HG02981 (cell line): ENCODE results near the gene GPBP1.

ENCODE experiments used
- ATAC-seq: cut with Tn5 transposase; IDR thresholded peaks from one replicate; pipeline ENCODE4 v1.9.1; 2021; ENCODE audit warnings: mild to moderate bottlenecking, moderate library complexity; ENCODE audit not compliant: unreplicated experiment

The GPBP1 gene

DNA sequence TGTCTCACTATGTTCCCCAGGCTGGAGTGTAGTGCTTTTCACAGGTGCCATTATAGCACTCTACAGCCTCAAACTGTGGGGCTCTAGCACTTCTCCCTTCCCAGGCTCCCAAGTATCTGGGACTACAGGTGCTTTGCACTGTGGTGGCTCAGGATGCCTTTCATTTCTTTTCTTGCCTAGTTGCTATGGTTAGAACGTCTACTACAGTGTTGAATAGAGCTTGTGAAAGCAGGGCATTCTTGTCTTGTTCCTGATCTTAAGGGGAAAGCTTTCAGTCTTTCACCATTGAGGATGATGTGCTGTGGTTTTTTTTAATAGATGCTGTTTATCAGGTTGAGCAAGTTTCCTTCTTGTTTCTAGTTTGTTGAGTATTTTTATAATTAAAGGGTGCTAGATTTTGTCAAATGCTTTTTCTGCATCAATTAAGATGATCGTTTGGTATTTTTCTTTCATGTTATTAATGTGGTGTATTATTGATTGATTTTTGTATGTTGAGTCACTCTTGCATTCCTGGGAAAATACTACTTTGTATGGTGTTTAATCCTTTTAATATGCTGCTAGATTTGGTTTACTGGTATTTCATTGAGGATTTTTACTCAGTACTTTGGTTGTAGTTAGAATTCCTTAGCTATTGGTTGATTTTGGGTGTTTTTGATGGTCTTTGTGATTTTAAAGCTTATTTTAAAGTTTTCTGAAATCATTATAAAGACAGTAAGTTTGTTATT lies 35.6 kb downstream of the GPBP1 start:
- no peak for ATAC-seq

GRCh38 chr5:57210633-57211032 lies 36.8 kb downstream of the GPBP1 start:
- ATAC-seq, result no peak

GRCh38 chr5:57211039-57211438 lies 37.2 kb downstream of the GPBP1 start:
- no peak for ATAC-seq

DNA sequence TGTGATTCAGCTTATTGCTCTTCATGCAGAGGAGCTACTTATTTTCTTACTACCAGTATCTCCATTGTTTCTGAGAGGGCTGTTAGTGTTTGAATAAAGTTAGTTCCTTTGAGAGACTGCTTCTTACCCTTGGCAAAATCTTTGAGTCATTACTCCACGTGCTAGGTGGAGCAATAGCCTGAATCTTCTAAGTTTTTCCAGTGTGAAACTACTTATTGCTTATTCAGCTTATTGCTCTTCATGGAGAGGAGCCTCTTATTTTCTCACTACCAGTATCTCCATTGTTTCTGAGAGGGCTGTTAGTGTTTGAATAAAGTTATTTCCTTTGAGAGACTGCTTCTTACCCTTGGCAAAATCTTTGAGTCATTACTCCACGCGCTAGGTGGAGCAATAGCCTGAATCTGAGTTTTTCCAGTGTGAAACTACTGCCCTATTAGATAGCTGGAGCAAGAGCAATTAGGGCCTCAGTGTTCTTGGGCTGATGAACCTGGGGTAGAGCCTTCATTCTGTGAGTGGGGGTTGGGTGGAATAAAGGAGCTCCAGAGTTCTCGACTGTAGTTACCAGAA lies 41.9 kb downstream of the GPBP1 start:
- ATAC-seq, result no peak

DNA sequence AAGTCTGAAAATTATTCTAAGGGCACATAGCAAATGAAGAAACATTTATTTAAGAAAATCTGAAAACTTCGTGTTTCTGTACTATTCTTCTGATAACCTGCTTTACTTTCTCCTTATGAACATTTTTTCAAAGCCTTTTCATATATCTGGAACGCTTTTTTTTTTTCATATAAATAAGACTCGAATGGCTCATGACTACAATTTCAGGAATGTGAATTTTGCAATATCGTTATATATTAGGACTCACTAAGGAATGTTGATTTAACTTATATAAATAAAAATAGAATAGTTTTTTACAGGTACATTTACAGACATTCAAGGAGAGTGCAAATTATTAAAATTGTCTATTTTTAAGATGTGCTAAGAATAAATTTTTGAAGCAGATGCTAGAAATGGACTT lies 42.9 kb downstream of the GPBP1 start:
- no peak for ATAC-seq

DNA sequence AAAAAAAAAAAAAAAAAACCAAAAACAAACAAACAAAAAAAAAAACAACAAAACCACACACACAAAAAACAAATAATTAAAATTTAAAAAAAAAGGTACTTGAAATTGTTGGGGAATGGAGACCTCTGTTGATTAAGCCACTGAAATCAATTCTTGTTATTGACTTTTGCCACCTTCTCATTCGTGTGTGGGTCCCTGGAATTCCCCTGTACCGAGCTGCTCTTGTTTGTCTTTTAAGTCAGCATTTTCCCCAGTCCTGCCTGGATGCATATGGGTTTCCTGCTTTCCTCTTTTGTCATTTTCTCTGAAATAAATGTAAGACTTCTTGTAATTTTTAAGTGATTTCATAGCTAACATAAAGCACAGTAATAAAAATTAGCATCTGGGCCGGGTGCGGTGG lies 45.5 kb downstream of the GPBP1 start:
- no peak for ATAC-seq

GRCh38 chr5:57221049-57221568 lies 47.2 kb downstream of the GPBP1 start:
- no peak for ATAC-seq

- ATAC-seq, result no peak
Observed at GRCh38 chr5:57225553-57225952, 51.7 kb downstream of the GPBP1 start.

GRCh38 chr5:57229313-57229712 lies 55.5 kb downstream of the GPBP1 start:
- ATAC-seq, result no peak

DNA sequence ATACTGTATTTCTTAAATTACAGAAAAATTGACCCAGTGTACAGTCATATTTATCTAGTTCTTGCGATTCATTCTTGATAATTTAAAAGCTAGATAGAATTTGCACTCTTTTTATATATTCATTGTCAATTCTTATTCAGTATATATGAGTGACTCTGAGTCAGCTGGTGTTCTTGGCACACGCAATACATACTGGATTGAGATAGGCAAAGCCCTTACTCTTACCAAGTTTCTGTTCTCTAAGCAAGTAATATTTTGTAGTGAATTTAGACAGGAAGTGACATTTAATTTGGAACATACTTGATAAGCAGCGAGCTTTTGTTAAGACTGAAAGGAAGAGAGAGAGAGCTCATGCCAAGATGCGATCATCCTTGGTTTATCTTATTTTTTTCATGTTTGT lies 57.7 kb downstream of the GPBP1 start:
- ATAC-seq, result no peak

GRCh38 chr5:57232293-57233033 lies 58.6 kb downstream of the GPBP1 start:
- no peak for ATAC-seq

- ATAC-seq, result peak; percentile 81
Observed at GRCh38 chr5:57243286-57244137, 69.7 kb downstream of the GPBP1 start.

GRCh38 chr5:57244331-57244730 lies 70.5 kb downstream of the GPBP1 start:
- ATAC-seq, result no peak

DNA sequence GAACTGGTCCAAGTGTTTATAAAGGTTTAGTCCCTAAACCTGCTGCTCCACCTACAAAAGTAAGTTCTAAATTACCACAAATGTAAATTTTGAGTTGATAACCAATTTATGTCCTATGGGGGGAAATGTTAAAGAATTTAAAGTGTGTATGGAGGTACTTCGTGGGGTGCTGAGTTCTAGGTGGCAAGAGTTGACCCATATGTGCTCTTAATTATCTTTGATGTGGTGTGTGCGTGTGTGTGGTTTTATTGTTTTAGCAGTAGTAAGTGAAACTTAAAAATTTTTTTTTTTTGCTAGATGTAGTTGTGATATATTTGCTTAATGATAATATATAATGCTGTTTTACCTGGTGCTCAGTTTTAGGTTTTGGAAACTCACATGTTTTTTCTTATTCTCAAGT lies 72.6 kb downstream of the GPBP1 start:
- ATAC-seq, result no peak

DNA sequence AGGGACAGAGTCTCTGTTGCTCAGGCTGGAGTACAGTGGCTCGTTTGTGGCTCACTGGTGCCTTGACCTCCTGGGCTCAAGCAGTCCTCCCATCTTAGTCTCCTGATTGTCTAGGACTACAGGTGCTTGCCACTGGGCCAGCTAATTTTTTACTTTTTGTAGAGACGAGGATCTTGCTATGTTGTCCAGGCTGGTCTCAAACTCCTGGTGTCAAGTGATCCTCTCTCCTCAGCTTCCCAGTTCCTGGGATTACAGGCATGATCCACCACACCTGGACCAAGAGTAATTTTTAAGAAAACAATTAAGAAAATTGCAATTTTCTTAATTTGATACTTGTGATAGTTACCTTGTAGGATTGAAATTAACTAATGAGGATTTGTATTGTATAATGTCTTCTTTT lies 73.9 kb downstream of the GPBP1 start:
- ATAC-seq, result no peak

DNA sequence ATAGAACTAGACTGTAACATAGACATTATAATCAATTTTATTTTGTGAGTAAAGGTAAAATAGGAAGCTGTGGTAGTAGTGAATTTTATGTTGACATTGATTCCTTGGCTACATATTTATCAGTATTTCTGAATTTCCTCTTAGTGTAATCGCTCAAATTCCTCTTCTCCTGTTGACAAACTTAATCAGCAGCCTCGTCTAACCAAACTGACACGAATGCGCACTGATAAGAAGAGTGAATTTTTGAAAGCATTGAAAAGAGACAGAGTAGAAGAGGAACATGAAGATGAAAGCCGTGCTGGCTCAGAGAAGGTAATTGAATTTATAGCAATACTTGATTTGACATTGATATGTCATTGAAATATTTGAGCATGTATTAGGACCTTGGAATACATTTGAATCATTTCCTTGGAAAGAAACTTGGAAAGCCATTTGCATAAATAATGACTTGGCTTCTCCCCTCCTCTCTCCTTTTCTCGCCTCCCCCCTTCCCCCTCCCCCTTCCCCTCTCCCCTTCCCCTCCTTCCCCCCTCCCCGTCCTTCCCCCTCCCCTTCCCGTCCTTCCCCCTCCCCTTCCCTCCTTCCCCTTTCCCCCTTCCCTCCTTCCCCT lies 75.5 kb downstream of the GPBP1 start:
- ATAC-seq, result no peak

GRCh38 chr5:57258052-57258451 lies 84.2 kb downstream of the GPBP1 start:
- no peak for ATAC-seq

GRCh38 chr5:57258943-57259342 lies 85.1 kb downstream of the GPBP1 start:
- no peak for ATAC-seq

GRCh38 chr5:57259704-57260103 lies 85.8 kb downstream of the GPBP1 start:
- ATAC-seq, result no peak

GRCh38 chr5:57262541-57262940 lies 88.7 kb downstream of the GPBP1 start:
- ATAC-seq, result no peak

GRCh38 chr5:57267805-57268204 lies 93.9 kb downstream of the GPBP1 start:
- no peak for ATAC-seq
